ENCODE results near the gene IL21.

- TF ChIP-seq CTCF (IDR thresholded peaks at IDR 0.05) (no peak), POLR2AphosphoS5 (IDR thresholded peaks at IDR 0.05; ENCODE audit: low read depth, low read length) (no peak)
Measured at GRCh38 chr4:122622400-122622799, 1.5 kb upstream of the IL21 start.
